HG03045 (cell line): ENCODE results near the gene WAPL.
"Not testable (repeated sequence)": the region's sequence is repeated elsewhere in the genome, so short reads cannot be mapped to it uniquely, and the experiment has no call there.

Experiments used
- ATAC-seq: cut with Tn5 transposase; IDR thresholded peaks from one replicate; pipeline ENCODE4 v1.9.1; 2021; ENCODE audit warnings: mild to moderate bottlenecking, moderate library complexity; ENCODE audit not compliant: unreplicated experiment

Gene WAPL, protein sequence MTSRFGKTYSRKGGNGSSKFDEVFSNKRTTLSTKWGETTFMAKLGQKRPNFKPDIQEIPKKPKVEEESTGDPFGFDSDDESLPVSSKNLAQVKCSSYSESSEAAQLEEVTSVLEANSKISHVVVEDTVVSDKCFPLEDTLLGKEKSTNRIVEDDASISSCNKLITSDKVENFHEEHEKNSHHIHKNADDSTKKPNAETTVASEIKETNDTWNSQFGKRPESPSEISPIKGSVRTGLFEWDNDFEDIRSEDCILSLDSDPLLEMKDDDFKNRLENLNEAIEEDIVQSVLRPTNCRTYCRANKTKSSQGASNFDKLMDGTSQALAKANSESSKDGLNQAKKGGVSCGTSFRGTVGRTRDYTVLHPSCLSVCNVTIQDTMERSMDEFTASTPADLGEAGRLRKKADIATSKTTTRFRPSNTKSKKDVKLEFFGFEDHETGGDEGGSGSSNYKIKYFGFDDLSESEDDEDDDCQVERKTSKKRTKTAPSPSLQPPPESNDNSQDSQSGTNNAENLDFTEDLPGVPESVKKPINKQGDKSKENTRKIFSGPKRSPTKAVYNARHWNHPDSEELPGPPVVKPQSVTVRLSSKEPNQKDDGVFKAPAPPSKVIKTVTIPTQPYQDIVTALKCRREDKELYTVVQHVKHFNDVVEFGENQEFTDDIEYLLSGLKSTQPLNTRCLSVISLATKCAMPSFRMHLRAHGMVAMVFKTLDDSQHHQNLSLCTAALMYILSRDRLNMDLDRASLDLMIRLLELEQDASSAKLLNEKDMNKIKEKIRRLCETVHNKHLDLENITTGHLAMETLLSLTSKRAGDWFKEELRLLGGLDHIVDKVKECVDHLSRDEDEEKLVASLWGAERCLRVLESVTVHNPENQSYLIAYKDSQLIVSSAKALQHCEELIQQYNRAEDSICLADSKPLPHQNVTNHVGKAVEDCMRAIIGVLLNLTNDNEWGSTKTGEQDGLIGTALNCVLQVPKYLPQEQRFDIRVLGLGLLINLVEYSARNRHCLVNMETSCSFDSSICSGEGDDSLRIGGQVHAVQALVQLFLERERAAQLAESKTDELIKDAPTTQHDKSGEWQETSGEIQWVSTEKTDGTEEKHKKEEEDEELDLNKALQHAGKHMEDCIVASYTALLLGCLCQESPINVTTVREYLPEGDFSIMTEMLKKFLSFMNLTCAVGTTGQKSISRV (N-terminal part only)

GRCh38 chr10:86521678-86522509, at the start of gene WAPL:
Gene WAPL, minus strand, starts transcription at chr10:86521792. Its CDS starts 3,723 bp downstream, at chr10:86518069.
- ATAC-seq, result peak; percentile 95

DNA sequence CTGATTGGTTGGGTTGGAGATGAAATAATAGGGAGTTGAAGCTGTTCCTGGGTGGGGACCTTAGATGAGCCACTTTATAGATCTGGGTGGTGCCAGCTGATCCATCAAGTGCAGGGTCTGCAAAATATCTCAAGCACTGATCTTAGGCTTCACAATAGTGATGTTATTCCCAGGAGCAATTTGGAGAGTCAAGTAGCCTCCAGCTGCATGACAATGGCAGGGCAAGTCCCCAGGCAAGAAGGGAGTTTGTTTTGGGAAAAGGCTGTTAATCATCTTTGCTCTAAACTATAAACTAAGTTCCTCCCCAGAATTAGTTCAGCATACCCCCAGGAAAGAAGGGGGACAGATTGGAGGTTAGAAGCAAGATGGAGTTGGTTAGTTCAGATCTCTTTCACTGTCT, 47.7 kb upstream of the WAPL start:
- no peak for ATAC-seq

DNA sequence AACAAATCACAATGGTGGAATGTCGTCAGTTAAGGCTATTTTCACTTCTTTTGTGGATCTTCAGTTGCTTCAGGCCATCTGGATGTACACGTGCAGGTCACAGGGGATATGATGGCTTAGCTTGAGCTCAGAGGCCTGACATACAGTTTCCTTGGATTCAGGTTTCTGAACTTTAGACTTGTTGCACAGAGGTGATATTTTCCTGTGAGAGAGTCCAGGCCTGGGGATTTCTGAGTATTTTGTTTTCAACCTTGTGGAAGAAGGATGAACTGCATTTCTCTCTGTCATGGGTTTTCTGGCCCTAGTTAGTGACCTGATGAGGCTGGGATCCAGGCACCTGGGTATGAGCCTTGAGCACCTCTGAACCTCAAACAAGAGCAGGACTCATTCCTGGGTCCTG, 44.9 kb upstream of the WAPL start:
- ATAC-seq, result not testable (repeated sequence)

- ATAC-seq, result not testable (repeated sequence)
Observed at GRCh38 chr10:86563338-86563737, 41.7 kb upstream of the WAPL start.

DNA sequence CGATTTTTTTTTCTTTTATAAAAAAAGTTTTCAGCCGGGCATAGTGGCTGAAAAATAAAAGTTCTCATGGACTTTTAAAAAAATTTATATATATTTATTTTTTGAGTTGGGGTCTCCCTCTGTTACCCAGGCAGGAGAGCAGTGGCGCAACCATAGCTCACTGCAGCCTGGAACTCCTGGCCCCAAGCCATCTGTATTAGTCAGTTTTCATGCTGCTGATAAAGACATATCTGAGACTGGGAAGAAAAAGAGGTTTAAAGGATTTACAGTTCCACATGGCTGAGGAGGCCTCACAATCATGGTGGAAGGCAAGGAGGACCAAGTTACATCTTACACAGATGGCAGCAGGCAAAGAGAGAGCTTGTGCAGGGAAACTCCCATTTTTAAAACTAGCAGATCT, 37.1 kb upstream of the WAPL start:
- not testable (repeated sequence) for ATAC-seq

GRCh38 chr10:86556933-86557649, 35.5 kb upstream of the WAPL start:
- ATAC-seq, result no peak

DNA sequence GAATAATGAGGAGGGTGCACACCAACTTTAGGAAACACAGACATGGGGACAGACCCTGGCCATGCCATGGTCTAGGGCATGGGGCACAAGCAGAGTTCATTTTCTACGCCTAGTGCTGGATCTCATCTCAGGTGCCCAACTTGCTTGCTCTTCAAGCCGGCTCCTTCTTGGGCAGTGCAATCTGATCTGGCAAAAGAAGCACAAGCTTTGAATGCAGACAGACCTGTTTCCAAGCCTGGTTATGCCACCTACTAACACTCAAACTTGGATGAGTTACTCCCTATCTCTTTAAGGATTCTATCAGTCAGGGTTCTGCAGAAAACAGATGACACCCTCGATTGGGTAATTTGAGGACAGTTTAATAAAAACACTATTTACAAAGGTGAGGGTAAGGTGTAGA, 34.9 kb upstream of the WAPL start:
- ATAC-seq, result no peak

GRCh38 chr10:86553639-86554038, 32.0 kb upstream of the WAPL start:
- ATAC-seq, result no peak

- ATAC-seq, result no peak
Observed at GRCh38 chr10:86553213-86553612, 31.6 kb upstream of the WAPL start.

DNA sequence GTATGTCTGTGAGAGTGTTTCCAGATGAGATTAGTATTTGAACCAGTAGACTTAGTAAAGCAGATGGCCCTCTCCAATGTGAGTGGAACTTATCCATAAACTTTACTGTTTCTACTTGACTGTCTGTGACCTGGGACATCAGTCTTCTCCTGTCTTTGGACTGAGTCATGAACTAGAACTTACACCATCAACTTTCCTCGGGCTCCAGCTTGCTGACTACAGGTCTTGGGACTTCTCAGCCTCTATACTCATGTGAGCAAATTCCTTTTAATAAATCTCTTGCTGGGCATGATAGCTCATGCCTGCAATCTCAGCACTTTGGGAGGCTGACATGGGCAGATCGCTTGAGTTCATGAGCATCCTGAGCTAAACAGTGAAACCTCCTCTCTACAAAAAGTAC, 25.7 kb upstream of the WAPL start:
- no peak for ATAC-seq

GRCh38 chr10:86545101-86545500, 23.5 kb upstream of the WAPL start:
- ATAC-seq, result no peak

- ATAC-seq, result no peak
Observed at GRCh38 chr10:86540016-86540415, 18.4 kb upstream of the WAPL start.

- ATAC-seq, result no peak
Observed at GRCh38 chr10:86538547-86538946, 17.0 kb upstream of the WAPL start.

GRCh38 chr10:86538040-86538439, 16.4 kb upstream of the WAPL start:
- ATAC-seq, result not testable (repeated sequence)

GRCh38 chr10:86536294-86536861, 14.8 kb upstream of the WAPL start:
- ATAC-seq, result no peak

DNA sequence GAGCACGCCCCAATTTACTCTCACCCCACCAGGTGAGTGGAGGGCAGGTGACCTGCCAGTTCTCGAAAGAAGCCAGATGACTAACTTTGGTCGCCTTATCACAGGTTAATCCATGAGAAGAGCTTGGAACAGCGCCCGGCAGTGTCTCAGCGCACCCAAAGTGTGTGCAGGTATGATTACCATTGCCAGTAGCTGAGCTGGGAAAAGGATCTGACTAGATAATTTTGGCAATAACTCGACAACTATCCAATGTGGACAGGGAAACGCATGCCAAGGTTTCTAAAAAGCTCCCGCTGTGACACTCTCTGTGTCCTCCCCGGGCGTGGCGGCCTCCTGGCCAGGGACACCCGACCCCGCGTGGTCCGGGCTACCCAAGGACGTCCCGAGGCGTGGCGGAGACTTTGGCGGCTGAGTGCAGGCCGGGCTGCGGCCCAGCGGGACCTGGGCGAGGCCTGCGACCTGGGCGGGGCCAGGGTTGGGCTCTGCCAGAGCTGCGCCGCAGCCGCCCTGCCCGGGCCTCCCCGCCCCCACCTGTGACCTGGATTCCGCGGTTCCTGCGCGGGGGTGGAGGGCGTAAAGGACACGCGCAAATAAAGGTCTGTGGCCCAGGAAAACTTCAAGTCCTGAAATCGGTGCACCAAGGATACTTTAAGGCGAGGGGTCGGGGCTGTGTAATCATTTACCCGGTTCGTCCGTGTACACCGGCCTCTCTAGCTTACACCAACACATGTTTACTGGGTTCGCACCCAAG, 13.7 kb upstream of the WAPL start:
- ATAC-seq, result peak; percentile 89

GRCh38 chr10:86533328-86533727, 11.7 kb upstream of the WAPL start:
- ATAC-seq, result no peak

DNA sequence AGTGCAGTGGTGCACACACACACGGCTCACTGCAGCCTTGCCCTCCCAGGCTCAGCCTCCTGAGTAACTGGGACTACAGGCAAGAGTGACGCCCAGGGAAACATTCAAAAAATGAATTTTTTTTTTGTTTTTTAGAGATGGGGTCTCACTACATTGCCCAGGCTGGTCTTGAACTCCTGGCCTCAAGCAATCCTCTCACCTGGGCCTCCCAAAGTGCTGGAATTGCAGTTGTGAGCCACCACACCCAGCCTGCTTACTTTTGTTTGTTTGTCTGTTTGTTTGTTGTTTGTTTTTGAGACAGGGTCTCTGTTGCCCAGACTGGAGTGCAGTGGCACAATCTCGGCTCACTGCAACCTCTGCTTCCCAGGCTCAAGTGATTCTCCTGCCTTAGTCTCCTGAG, 7.1 kb upstream of the WAPL start:
- not testable (repeated sequence) for ATAC-seq

GRCh38 chr10:86526606-86527005, 5.0 kb upstream of the WAPL start:
- ATAC-seq, result no peak
